Keratinocyte (primary cell): ENCODE results near the gene DDIT3. TPM values are rescaled to one million over a fixed set of nuclear protein-coding genes. Genes with fewer than 3 reads are reported as not detected.
A peak's percentile ranks its signal among the peaks of the same experiment; 100 is the strongest.

Experiments
- DNase-seq: peaks from one replicate; pipeline ENCODE4 v3.0.0-alpha.2; 2011; ENCODE audit warnings: low read depth, missing footprints, low spot score
- FAIRE-seq: peaks from 2 replicates; lab custom pipeline; 2011; peaks lifted over from hg19 to GRCh38; lab: Jason Lieb, UNC
- H2AFZ ChIP-seq: 2 replicates; pipeline ENCODE4 v1.6.0; 2012; ENCODE audit warnings: low read length, control low read depth, inconsistent platforms; ENCODE audit not compliant: control insufficient read depth
- H3K27ac ChIP-seq: 2 replicates; pipeline ENCODE4 v1.5.1; 2011; ENCODE audit warnings: low read length; ENCODE audit not compliant: control insufficient read depth, insufficient read depth
- H3K27me3 ChIP-seq: 3 replicates; pipeline ENCODE4 v1.6.0; 2011; ENCODE audit warnings: low read length; ENCODE audit not compliant: control insufficient read depth, insufficient read depth; ENCODE audit errors: extremely low read depth
- H3K36me3 ChIP-seq, 2 experiments: 2 replicates in 1 of 2; 3 replicates in 1 of 2; pipeline ENCODE4 v1.5.1; 2011; ENCODE audit warnings: low read length in 2 of 2, mild to moderate bottlenecking in 1 of 2; ENCODE audit not compliant: control insufficient read depth in 2 of 2, insufficient read depth in 2 of 2; ENCODE audit errors: extremely low read depth in 1 of 2
- H3K4me1 ChIP-seq: 3 replicates; pipeline ENCODE4 v1.5.1; 2011; ENCODE audit warnings: low read length; ENCODE audit not compliant: control insufficient read depth, insufficient read depth; ENCODE audit errors: extremely low read depth
- H3K4me2 ChIP-seq: 3 replicates; pipeline ENCODE4 v1.6.0; 2011; ENCODE audit warnings: low read depth, low read length; ENCODE audit not compliant: control insufficient read depth, insufficient read depth; ENCODE audit errors: extremely low read depth
- H3K4me3 ChIP-seq, 3 experiments: fragments of 200-600 bp in 1 of 3; sonication (generic) in 1 of 3; 2 replicates in 2 of 3; 3 replicates in 1 of 3; pipeline ENCODE4 v1.5.1; 2011 to 2016; ENCODE audit warnings: low read length in 3 of 3, mild to moderate bottlenecking in 3 of 3, control low read depth in 2 of 3, inconsistent platforms in 1 of 3, low read depth in 1 of 3, mixed read lengths in 1 of 3, mixed run types in 1 of 3, moderate library complexity in 1 of 3; ENCODE audit not compliant: control insufficient read depth in 2 of 3, insufficient read depth in 2 of 3; ENCODE audit errors: extremely low read depth in 1 of 3
- H3K79me2 ChIP-seq: 2 replicates; pipeline ENCODE4 v1.6.0; 2012; ENCODE audit warnings: low read length; ENCODE audit not compliant: control insufficient read depth, insufficient read depth
- H3K9ac ChIP-seq: 3 replicates; pipeline ENCODE4 v1.6.0; 2011; ENCODE audit warnings: low read length; ENCODE audit not compliant: control insufficient read depth, insufficient read depth; ENCODE audit errors: extremely low read depth
- H3K9me1 ChIP-seq: 3 replicates; pipeline ENCODE4 v1.6.0; 2011; ENCODE audit warnings: low read length; ENCODE audit not compliant: control insufficient read depth, insufficient read depth; ENCODE audit errors: extremely low read depth
- H3K9me3 ChIP-seq: 2 replicates; pipeline ENCODE4 v1.5.1; 2012; ENCODE audit warnings: low read depth, low read length; ENCODE audit not compliant: control insufficient read depth
- H4K20me1 ChIP-seq: 3 replicates; pipeline ENCODE4 v1.6.0; 2011; ENCODE audit warnings: low read length; ENCODE audit not compliant: control insufficient read depth, insufficient read depth; ENCODE audit errors: extremely low read depth
- CTCF ChIP-seq, 3 experiments: IDR thresholded peaks in 1 of 3; conservative IDR thresholded peaks in 1 of 3; optimal IDR thresholded peaks in 1 of 3; 2 replicates in 2 of 3; 3 replicates in 1 of 3; pipeline versions ENCODE3 to v1.5.1; 2011; ENCODE audit warnings: low read length in 3 of 3, mild to moderate bottlenecking in 3 of 3, moderate library complexity in 2 of 3, control low read depth in 1 of 3, inconsistent platforms in 1 of 3; ENCODE audit not compliant: insufficient read depth in 2 of 3; ENCODE audit errors: extremely low read depth in 1 of 3
- EZH2 ChIP-seq: IDR thresholded peaks from one replicate; pipeline ENCODE4 v1.6.1; 2012; ENCODE audit warnings: inconsistent platforms, mild to moderate bottlenecking, low read length, moderate library complexity
- dilution Hi-C: fragments of 300-500 bp; cut with MboI; formaldehyde crosslinking; loops from one replicate; pipeline ENCODE4 v1.7.0; 2020; ENCODE audit warnings: low sequenced_read_pairs; ENCODE audit not compliant: extremely low pct_ligation_motif_present
- polyA plus RNA-seq, 5 experiments: library from polyadenylated mRNA; depleted of rRNA in 3 of 5; stranded (reverse) in 3 of 5; stranded (forward) in 1 of 5; unstranded in 1 of 5; fragments of >200 nt; gene quantifications; 1 replicate in 1 of 5; 2 replicates in 3 of 5; 3 replicates in 1 of 5; pipeline versions ENCODE4 v1.2.1 to v1.2.3, GENCODE V29; 2011 to 2012; ENCODE audit warnings: missing spikeins in 2 of 5, low read depth in 1 of 5, low replicate concordance in 1 of 5

Gene DDIT3
- polyA plus RNA-seq, 1 donor (not counting 4 experiments of a cell fraction or from before 2014, with no cell fraction given): 25.6 TPM

- no peaks in the 10 kb centered on the region for H4K20me1 ChIP-seq
- H3K36me3 ChIP-seq: peaks cover 22 to 25% of the 10 kb centered on the region in 2 experiments
- peaks cover 28% of the 10 kb centered on the region for H3K79me2 ChIP-seq
- H3K27me3 ChIP-seq: no peaks in the 10 kb centered on the region
- TF ChIP-seq CTCF (optimal IDR thresholded peaks at IDR 0.05 in 1 of 3, IDR thresholded peaks at IDR 0.05 in 1 of 3, conservative IDR thresholded peaks at IDR 0.05 in 1 of 3; ENCODE audit: extremely low read depth in 1 of 3, insufficient read depth in 2 of 3, low read length in 3 of 3) (no peak), EZH2 (no peak)
- no peaks in the 10 kb centered on the region for H3K9me1 ChIP-seq
- no peaks in the 10 kb centered on the region for H3K9me3 ChIP-seq
- H3K9ac ChIP-seq: peak overlapping the region; percentile 94
- no peak overlapping the region for H2AFZ ChIP-seq
- peaks cover 9% of the 10 kb centered on the region for H3K4me1 ChIP-seq
- DNase-seq: no peak
- H3K4me3 ChIP-seq: peak overlapping the region; percentile 81 to 99 (median 96)
- FAIRE-seq: no peak
- dilution Hi-C loops: no loop called here
- H3K4me2 ChIP-seq: peak overlapping the region; percentile 85
- H3K27ac ChIP-seq: peak overlapping the region; percentile 87
These were observed 31.1 kb downstream of the DDIT3 start for GRCh38 chr12:57489157-57489641.

- Histone ChIP-seq H3K27ac (peak overlapping the region; percentile 87), H3K79me2 (peaks cover 28% of the 10 kb centered on the region), H3K9me1 (no peaks in the 10 kb centered on the region), H3K4me3 (peak overlapping the region; percentile 81 to 99 (median 96)), H3K4me1 (peaks cover 9% of the 10 kb centered on the region), H3K4me2 (peak overlapping the region; percentile 85), H4K20me1 (no peaks in the 10 kb centered on the region), H2AFZ (peak overlapping the region; percentile 87), H3K27me3 (no peaks in the 10 kb centered on the region), H3K9me3 (no peaks in the 10 kb centered on the region), H3K36me3 (peaks cover 22 to 25% of the 10 kb centered on the region in 2 experiments), H3K9ac (peak overlapping the region; percentile 94)
- DNase-seq (no peak), FAIRE-seq (no peak)
- dilution Hi-C loops: no loop called here
- TF ChIP-seq CTCF (optimal IDR thresholded peaks at IDR 0.05 in 1 of 3, IDR thresholded peaks at IDR 0.05 in 1 of 3, conservative IDR thresholded peaks at IDR 0.05 in 1 of 3; ENCODE audit: extremely low read depth in 1 of 3, insufficient read depth in 2 of 3, low read length in 3 of 3) (no peak), EZH2 (no peak)
These were observed 31.7 kb downstream of the DDIT3 start for GRCh38 chr12:57488402-57489156.
